Stimulated activated naive B cell treated with anti-CD40 and anti-IgM and Interleukin-4, amounts not matched to agents 10 μg/mL and 1 μg/mL and 100 μg/mL, for 72 hours (primary cell): ENCODE measurements around the gene TMEM135.
"Not testable (repeated sequence)": the region's sequence is repeated elsewhere in the genome, so short reads cannot be mapped to it uniquely, and the experiment has no call there.

Source experiments
- ATAC-seq, 2 donors: fragments of 150-1000 bp; cut with Tn5 transposase; replicated peaks; 2 replicates each; pipeline ENCODE4 v1.10.0; 2021; ENCODE audit warnings: moderate library complexity in 1 of 2
- DNase-seq: peaks from one replicate; pipeline ENCODE4 v3.0.0; 2021
- H3K27ac Mint-ChIP-seq: one replicate; pipeline ENCODE4 v1.8.0; 2022; ENCODE audit warnings: mild to moderate bottlenecking, mixed read lengths
- H3K27me3 Mint-ChIP-seq, 2 donors: one replicate each; pipeline ENCODE4 v1.8.0; 2022; ENCODE audit warnings: mixed read lengths in 2 of 2
- H3K36me3 Mint-ChIP-seq, 2 donors: one replicate each; pipeline ENCODE4 v1.8.0; 2022; ENCODE audit warnings: mixed read lengths in 2 of 2, mild to moderate bottlenecking in 1 of 2
- H3K4me1 Mint-ChIP-seq, 2 donors: one replicate each; pipeline ENCODE4 v1.8.0; 2022; ENCODE audit warnings: mixed read lengths in 2 of 2, mild to moderate bottlenecking in 1 of 2
- H3K4me3 Mint-ChIP-seq, 2 donors: one replicate each; pipeline ENCODE4 v1.8.0; 2022; ENCODE audit warnings: mild to moderate bottlenecking in 2 of 2, mixed read lengths in 2 of 2, moderate library complexity in 1 of 2
- H3K9me3 Mint-ChIP-seq, 2 donors: one replicate each; pipeline ENCODE4 v1.8.0; 2022; ENCODE audit warnings: mixed read lengths in 2 of 2, mild to moderate bottlenecking in 1 of 2

TMEM135 gene

GRCh38 chr11:87122852-87123251 is 85.1 kb downstream of the TMEM135 start:
- H3K4me1 Mint-ChIP-seq = peaks cover 0 to 1% of the 10 kb centered on the region in 2 donors
- H3K4me3 Mint-ChIP-seq = no peak overlapping the region
- no peaks in the 10 kb centered on the region for H3K27me3 Mint-ChIP-seq
- H3K9me3 Mint-ChIP-seq = peaks cover 0 to 2% of the 10 kb centered on the region in 2 donors
- ATAC-seq = no peak
- no peak for DNase-seq
- H3K27ac Mint-ChIP-seq = no peak overlapping the region
- peaks cover 4 to 5% of the 10 kb centered on the region in 2 donors for H3K36me3 Mint-ChIP-seq

DNA sequence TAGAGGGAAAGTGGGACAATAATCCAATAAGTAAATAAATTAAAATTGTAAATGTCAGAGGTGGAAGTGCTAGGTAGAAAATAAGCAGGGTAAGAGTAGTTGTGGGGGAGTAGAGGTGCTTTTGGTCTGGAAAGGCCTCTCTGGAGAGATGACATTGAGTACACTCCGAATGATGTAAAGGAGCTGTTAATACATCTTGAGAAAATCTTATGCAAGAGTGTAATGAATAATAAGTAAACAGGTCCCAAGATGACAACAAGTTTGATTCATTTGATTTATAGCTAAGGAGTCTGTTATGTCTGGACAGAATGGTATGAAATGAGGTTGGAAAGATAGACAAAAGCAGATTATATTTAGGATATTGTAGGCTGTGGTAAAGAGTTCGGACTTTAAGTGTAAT is 87.5 kb downstream of the TMEM135 start:
- Mint-ChIP-seq H3K4me3 (no peak overlapping the region), H3K4me1 (no peaks in the 10 kb centered on the region), H3K36me3 (peaks cover 0 to 4% of the 10 kb centered on the region in 2 donors), H3K27ac (no peak overlapping the region), H3K27me3 (no peaks in the 10 kb centered on the region), H3K9me3 (peaks cover 0 to 2% of the 10 kb centered on the region in 2 donors)
- ATAC-seq (no peak), DNase-seq (no peak)

DNA sequence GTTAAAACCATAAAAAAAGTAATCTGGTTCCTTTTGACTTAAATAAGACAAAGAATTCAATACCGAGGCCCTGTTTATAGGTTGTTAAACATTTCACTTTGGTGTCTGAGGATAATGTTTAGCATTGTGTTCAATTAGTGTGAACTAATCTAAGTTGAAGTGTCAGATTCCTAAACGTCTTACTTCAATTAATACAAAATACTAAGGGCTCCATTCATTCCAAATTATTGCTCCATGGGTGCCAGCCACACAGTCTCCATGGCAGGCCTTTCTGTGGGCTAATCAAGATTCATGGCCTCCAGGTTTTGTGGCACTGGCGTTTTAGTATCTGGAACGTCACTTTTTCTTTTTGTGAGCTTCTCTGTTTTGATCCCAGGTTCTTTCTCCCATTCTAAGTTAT is 89.4 kb downstream of the TMEM135 start:
- Mint-ChIP-seq H3K36me3 (no peaks in the 10 kb centered on the region), H3K27ac (no peak overlapping the region), H3K4me1 (no peaks in the 10 kb centered on the region), H3K4me3 (no peak overlapping the region), H3K9me3 (no peaks in the 10 kb centered on the region), H3K27me3 (no peaks in the 10 kb centered on the region)
- ATAC-seq = no peak
- DNase-seq = no peak

GRCh38 chr11:87128372-87128771 is 90.6 kb downstream of the TMEM135 start:
- Mint-ChIP-seq H3K9me3 (no peaks in the 10 kb centered on the region), H3K27me3 (no peaks in the 10 kb centered on the region), H3K4me1 (no peaks in the 10 kb centered on the region), H3K4me3 (no peak overlapping the region), H3K27ac (no peak overlapping the region), H3K36me3 (no peaks in the 10 kb centered on the region)
- DNase-seq (no peak), ATAC-seq (no peak)

DNA sequence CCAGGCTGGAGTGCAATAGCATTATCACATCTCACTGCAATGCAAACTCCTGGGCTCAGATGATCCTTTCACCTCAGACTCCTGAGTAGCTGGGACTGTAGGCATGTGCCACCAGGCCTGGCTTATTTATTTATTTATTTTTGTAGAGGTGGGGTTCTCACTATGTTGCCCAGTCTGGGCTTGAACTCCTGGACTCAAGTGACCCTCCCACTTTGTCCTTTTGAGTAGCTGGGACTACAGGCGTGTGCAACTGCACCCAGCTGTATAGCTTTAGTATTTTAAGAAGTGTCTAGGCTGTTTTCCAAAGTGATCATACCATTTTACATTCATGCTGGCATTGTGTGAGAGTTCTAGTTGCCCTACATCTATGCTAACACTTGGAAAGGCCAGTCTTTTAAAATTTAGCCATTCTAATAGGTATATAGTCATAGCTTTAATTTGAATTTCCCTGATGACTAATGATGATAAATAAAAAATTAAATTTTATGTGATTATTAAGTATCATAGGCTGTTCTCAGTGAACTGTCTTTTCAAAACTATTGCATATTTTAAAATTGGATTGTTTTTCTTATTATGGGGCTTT is 96.9 kb downstream of the TMEM135 start:
- Mint-ChIP-seq H3K4me3 (no peak overlapping the region), H3K36me3 (peaks cover 7% of the 10 kb centered on the region in 2 donors), H3K9me3 (peaks cover 0 to 3% of the 10 kb centered on the region in 2 donors), H3K4me1 (no peaks in the 10 kb centered on the region), H3K27ac (no peak overlapping the region), H3K27me3 (no peaks in the 10 kb centered on the region)
- ATAC-seq = no peak
- DNase-seq = no peak

GRCh38 chr11:87136236-87136635 is 98.5 kb downstream of the TMEM135 start:
- DNase-seq (no peak), ATAC-seq (no peak)
- H3K27me3 Mint-ChIP-seq = no peaks in the 10 kb centered on the region
- no peak overlapping the region for H3K4me3 Mint-ChIP-seq
- no peaks in the 10 kb centered on the region for H3K4me1 Mint-ChIP-seq
- peaks cover 0 to 4% of the 10 kb centered on the region in 2 donors for H3K9me3 Mint-ChIP-seq
- H3K36me3 Mint-ChIP-seq = peaks cover 11 to 17% of the 10 kb centered on the region in 2 donors
- no peak overlapping the region for H3K27ac Mint-ChIP-seq

- peaks cover 11 to 17% of the 10 kb centered on the region in 2 donors for H3K36me3 Mint-ChIP-seq
- DNase-seq = no peak
- H3K27me3 Mint-ChIP-seq = no peaks in the 10 kb centered on the region
- peaks cover 3 to 5% of the 10 kb centered on the region in 2 donors for H3K4me1 Mint-ChIP-seq
- peaks cover 0 to 4% of the 10 kb centered on the region in 2 donors for H3K9me3 Mint-ChIP-seq
- H3K27ac Mint-ChIP-seq = no peak overlapping the region
- no peak for ATAC-seq
- H3K4me3 Mint-ChIP-seq = no peak overlapping the region
These were observed 100.0 kb downstream of the TMEM135 start for GRCh38 chr11:87137711-87138110.

DNA sequence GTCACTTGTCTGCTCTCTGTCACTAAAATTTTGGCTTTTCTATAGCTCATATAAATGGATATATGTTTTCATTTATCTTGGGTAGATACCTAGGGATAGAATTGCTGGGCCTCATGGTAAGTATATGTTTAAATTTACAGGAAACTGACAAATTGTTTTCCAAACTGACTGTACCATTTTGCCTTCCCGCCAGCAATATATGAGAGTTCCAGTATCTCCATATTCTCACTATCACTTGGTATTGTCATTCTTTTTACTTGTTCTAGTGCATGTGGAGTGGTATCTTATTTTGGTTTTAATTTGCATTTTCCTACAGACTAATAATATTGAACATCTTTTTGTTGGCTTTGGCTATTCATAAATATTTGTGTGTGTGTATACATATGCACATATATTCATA is 101.7 kb downstream of the TMEM135 start:
- no peaks in the 10 kb centered on the region for H3K27me3 Mint-ChIP-seq
- no peak overlapping the region for H3K27ac Mint-ChIP-seq
- H3K4me3 Mint-ChIP-seq = no peak overlapping the region
- H3K4me1 Mint-ChIP-seq = peaks cover 6 to 7% of the 10 kb centered on the region in 2 donors
- ATAC-seq (no peak), DNase-seq (no peak)
- H3K9me3 Mint-ChIP-seq = peaks cover 0 to 4% of the 10 kb centered on the region in 2 donors
- H3K36me3 Mint-ChIP-seq = peaks cover 13 to 17% of the 10 kb centered on the region in 2 donors

DNA sequence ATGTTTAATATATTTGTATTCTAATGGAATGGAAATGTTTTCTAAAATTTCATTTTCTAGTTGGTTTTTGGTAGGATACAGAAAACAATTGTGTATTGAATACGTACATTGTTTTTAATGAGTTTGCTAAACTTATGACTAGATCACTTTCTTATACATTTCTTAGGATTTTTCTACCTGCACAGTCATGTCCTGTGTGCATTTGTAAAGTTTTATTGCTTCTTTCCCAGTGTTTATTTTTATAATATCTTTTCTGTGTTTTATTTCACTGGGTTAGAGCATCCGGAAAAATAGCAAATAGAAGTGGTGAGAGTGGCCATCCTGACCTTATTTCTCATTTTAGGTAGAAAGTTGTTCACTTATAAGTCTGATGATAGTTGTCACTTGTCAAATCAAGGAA is 103.6 kb downstream of the TMEM135 start:
- no peak for ATAC-seq
- H3K9me3 Mint-ChIP-seq = peaks cover 0 to 6% of the 10 kb centered on the region in 2 donors
- no peak overlapping the region for H3K27ac Mint-ChIP-seq
- H3K36me3 Mint-ChIP-seq = peaks cover 17 to 20% of the 10 kb centered on the region in 2 donors
- H3K4me1 Mint-ChIP-seq = peaks cover 6 to 18% of the 10 kb centered on the region in 2 donors
- DNase-seq = no peak
- no peaks in the 10 kb centered on the region for H3K27me3 Mint-ChIP-seq
- no peak overlapping the region for H3K4me3 Mint-ChIP-seq

GRCh38 chr11:87141980-87142514 is 104.3 kb downstream of the TMEM135 start:
- H3K4me1 Mint-ChIP-seq = peaks cover 6 to 18% of the 10 kb centered on the region in 2 donors
- no peak overlapping the region for H3K27ac Mint-ChIP-seq
- DNase-seq = no peak
- H3K36me3 Mint-ChIP-seq = peaks cover 13 to 19% of the 10 kb centered on the region in 2 donors
- no peak overlapping the region for H3K4me3 Mint-ChIP-seq
- ATAC-seq = no peak
- peaks cover 0 to 6% of the 10 kb centered on the region in 2 donors for H3K9me3 Mint-ChIP-seq
- no peaks in the 10 kb centered on the region for H3K27me3 Mint-ChIP-seq

- H3K4me1 Mint-ChIP-seq = peaks cover 6 to 18% of the 10 kb centered on the region in 2 donors
These were observed 104.9 kb downstream of the TMEM135 start for GRCh38 chr11:87142594-87142993.

DNA sequence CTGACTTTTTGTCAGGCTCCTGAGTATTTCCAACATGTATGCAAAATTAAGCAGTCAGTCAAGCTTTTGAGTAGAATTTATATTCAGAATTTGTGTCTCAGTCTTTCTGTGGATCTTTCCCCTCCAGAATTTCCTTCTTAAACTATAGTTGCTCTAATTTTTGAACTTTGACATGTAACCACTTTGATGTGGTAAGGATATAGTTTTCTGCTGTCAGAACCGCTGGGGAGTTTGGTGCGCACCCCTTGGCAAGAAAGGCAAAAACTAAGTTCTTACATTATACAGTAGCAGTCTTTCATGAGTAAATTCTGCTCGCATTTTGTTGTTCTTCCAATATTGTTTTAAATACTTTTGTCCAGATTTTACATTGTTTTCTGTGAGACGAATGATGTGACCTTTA is 105.9 kb downstream of the TMEM135 start:
- Mint-ChIP-seq H3K36me3 (peaks cover 11 to 17% of the 10 kb centered on the region in 2 donors), H3K27ac (no peak overlapping the region), H3K4me3 (no peak overlapping the region), H3K27me3 (no peaks in the 10 kb centered on the region), H3K9me3 (peaks cover 0 to 6% of the 10 kb centered on the region in 2 donors), H3K4me1 (peaks cover 6 to 18% of the 10 kb centered on the region in 2 donors)
- ATAC-seq = no peak
- no peak for DNase-seq

More at GRCh38 chr11:87142594-87142993, 104.9 kb downstream of the TMEM135 start:
- peaks cover 0 to 6% of the 10 kb centered on the region in 2 donors for H3K9me3 Mint-ChIP-seq
- ATAC-seq (no peak), DNase-seq (no peak)
- H3K27me3 Mint-ChIP-seq = no peaks in the 10 kb centered on the region
- H3K36me3 Mint-ChIP-seq = peaks cover 11 to 17% of the 10 kb centered on the region in 2 donors
- no peak overlapping the region for H3K27ac Mint-ChIP-seq
- H3K4me3 Mint-ChIP-seq = no peak overlapping the region

GRCh38 chr11:87144252-87144651 is 106.5 kb downstream of the TMEM135 start:
- Mint-ChIP-seq H3K27me3 (no peaks in the 10 kb centered on the region), H3K4me1 (peaks cover 8 to 18% of the 10 kb centered on the region in 2 donors), H3K4me3 (no peak overlapping the region), H3K36me3 (peaks cover 11 to 19% of the 10 kb centered on the region in 2 donors), H3K27ac (no peak overlapping the region), H3K9me3 (peaks cover 0 to 5% of the 10 kb centered on the region in 2 donors)
- ATAC-seq (no peak), DNase-seq (no peak)

- ATAC-seq (no peak), DNase-seq (no peak)
- Mint-ChIP-seq H3K9me3 (peaks cover 7 to 9% of the 10 kb centered on the region in 2 donors), H3K36me3 (peaks cover 18 to 37% of the 10 kb centered on the region in 2 donors), H3K4me3 (no peak overlapping the region), H3K27ac (no peak overlapping the region), H3K4me1 (peaks cover 4 to 28% of the 10 kb centered on the region in 2 donors), H3K27me3 (no peaks in the 10 kb centered on the region)
These were observed 111.0 kb downstream of the TMEM135 start for GRCh38 chr11:87148749-87149148.

- not testable (repeated sequence) for H3K4me3 Mint-ChIP-seq, H3K27ac Mint-ChIP-seq, DNase-seq, H3K27me3 Mint-ChIP-seq, ATAC-seq
- peaks cover 9 to 38% of the 10 kb centered on the region in 2 donors for H3K4me1 Mint-ChIP-seq
- H3K36me3 Mint-ChIP-seq = peaks cover 20 to 40% of the 10 kb centered on the region in 2 donors
- H3K9me3 Mint-ChIP-seq = peaks cover 7 to 11% of the 10 kb centered on the region in 2 donors
These were observed 112.0 kb downstream of the TMEM135 start for GRCh38 chr11:87149782-87150181.
